Body of pancreas (tissue), 4 donors: ENCODE measurements around the gene GRP. TPM values are rescaled to one million over a fixed set of nuclear protein-coding genes. Genes with fewer than 3 reads are reported as not detected.

ENCODE experiments used
- ATAC-seq: fragments of 150-250 bp; one replicate; pipeline ENCODE4 v1.9.1; 2016
- DNase-seq, 4 donors: peaks; one replicate each; pipeline ENCODE4 v3.0.0-alpha.2; 2019
- H3K27ac ChIP-seq, 4 donors: fragments of 200-600 bp; sonication (generic); 1 replicate in 3 of 4; 2 replicates in 1 of 4; pipeline versions ENCODE4 v1.5.1 to v1.6.1; 2016 to 2019; ENCODE audit warnings: mild to moderate bottlenecking in 1 of 4, mixed read lengths in 1 of 4, moderate library complexity in 1 of 4
- H3K27me3 ChIP-seq, 2 donors: fragments of 200-600 bp; sonication (generic); one replicate each; pipeline ENCODE4 v1.6.0; 2016; ENCODE audit warnings: mild to moderate bottlenecking in 1 of 2
- H3K36me3 ChIP-seq, 2 donors: fragments of 200-600 bp; sonication (generic); replicated peaks in 1 of 2; 2 replicates each; pipeline ENCODE4 v1.5.1; 2016; ENCODE audit warnings: low read depth in 2 of 2; ENCODE audit not compliant: insufficient read depth in 1 of 2
- H3K4me1 ChIP-seq: fragments of 200-600 bp; sonication (generic); one replicate; pipeline ENCODE4 v1.6.0; 2016
- H3K4me3 ChIP-seq, 2 donors: fragments of 200-600 bp; sonication (generic); 1 replicate in 1 of 2; 2 replicates in 1 of 2; pipeline ENCODE4 v1.5.1; 2016 to 2019
- H3K9me3 ChIP-seq, 3 donors: fragments of 200-600 bp; sonication (generic); 1 replicate in 2 of 3; 2 replicates in 1 of 3; pipeline ENCODE4 v1.5.1; 2016
- CTCF ChIP-seq, 7 experiments: fragments of 450-650 bp in 4 of 7; fragments of 200-600 bp in 3 of 7; sonication (generic) in 3 of 7; IDR thresholded peaks; one replicate each; pipeline ENCODE4 v1.5.1; 2016 to 2019; ENCODE audit warnings: antibody characterized with exemption in 7 of 7
- POLR2A ChIP-seq, 3 donors: fragments of 450-650 bp; IDR thresholded peaks; one replicate each; pipeline ENCODE4 v1.6.1; 2016; ENCODE audit warnings: antibody characterized with exemption in 3 of 3, mild to moderate bottlenecking in 2 of 3
- WGBS, 2 donors: methylation state at CpG; one replicate each; pipeline ENCODE4 v1.1.5; 2017; 5-methylcytosine and 5-hydroxymethylcytosine counted together
- intact Hi-C: fragments of 100-400 bp; cut with DNase I; formaldehyde crosslinking; loops from one replicate; pipeline ENCODE4 v1.15.1; 2023
- total RNA-seq, 2 donors: library from RNA; depleted of rRNA; stranded (reverse); fragments of >200 nt; gene quantifications; one replicate each; pipeline ENCODE4 v1.1.0, GENCODE V29; 2016

The GRP gene
- total RNA-seq, 2 donors from 2014 or later: 5.2 TPM; not detected in 1

DNA sequence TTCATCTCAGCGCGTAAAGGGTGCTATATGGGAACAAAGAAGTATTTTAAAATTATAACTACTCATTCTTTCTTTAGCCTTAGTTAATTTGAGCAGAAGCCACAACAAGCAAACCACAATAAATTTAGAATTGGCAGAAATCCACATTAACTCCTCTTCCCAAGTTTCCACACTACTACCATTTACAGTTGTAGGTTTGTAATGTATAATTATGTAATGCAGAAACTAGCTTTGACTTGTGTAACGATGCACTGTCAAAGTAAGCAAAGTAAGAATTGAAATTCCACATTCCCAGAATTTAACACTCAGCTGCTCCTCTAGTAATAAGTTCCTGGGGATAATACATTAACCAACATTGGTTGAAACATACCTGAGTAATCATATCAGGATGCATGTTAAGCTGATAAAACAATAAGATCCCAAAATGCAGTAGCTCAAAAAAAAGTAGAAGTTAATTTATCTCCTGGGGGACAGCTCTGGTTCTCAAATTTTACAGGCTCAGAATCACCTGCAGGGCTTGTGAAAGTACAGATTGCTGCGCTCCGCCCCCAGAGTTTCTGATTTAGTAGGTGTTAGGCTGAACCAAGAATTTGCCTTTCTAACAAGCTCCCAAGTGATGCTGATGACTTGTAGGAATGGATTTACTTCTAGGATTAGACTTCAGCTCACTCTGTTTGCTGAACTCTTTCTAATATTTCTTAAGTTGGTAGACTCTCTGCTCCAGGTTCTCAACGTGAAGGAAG lies 9.9 kb downstream of the GRP start:
- WGBS, 2 donors: 72 to 73% methylated on average over 6 of the region's 6 CpGs
- no peaks in the 10 kb centered on the region for H3K4me1 ChIP-seq
- no peak overlapping the region for H3K4me3 ChIP-seq
- H3K27ac ChIP-seq: no peak overlapping the region
- H3K9me3 ChIP-seq: no peaks in the 10 kb centered on the region
- H3K27me3 ChIP-seq: no peaks in the 10 kb centered on the region
- intact Hi-C loops: no loop called here
- DNase-seq: no peak
- H3K36me3 ChIP-seq: no peaks in the 10 kb centered on the region
- no peak for ATAC-seq
- no peak for TF ChIP-seq POLR2A (IDR thresholded peaks at IDR 0.05)
- no peak for TF ChIP-seq CTCF (IDR thresholded peaks at IDR 0.05)

GRCh38 chr18:59231114-59231513 lies 11.2 kb downstream of the GRP start:
- WGBS, 2 donors: 70 to 77% methylated on average over 5 of the region's 5 CpGs
- ATAC-seq (no peak), DNase-seq (no peak)
- intact Hi-C loops: no loop called here
- no peak overlapping the region for H3K27ac ChIP-seq
- no peaks in the 10 kb centered on the region for H3K27me3 ChIP-seq
- no peak for TF ChIP-seq CTCF (IDR thresholded peaks at IDR 0.05)
- no peak for TF ChIP-seq POLR2A (IDR thresholded peaks at IDR 0.05)
- H3K36me3 ChIP-seq: no peaks in the 10 kb centered on the region
- no peak overlapping the region for H3K4me3 ChIP-seq
- no peaks in the 10 kb centered on the region for H3K4me1 ChIP-seq
- H3K9me3 ChIP-seq: no peaks in the 10 kb centered on the region

DNA sequence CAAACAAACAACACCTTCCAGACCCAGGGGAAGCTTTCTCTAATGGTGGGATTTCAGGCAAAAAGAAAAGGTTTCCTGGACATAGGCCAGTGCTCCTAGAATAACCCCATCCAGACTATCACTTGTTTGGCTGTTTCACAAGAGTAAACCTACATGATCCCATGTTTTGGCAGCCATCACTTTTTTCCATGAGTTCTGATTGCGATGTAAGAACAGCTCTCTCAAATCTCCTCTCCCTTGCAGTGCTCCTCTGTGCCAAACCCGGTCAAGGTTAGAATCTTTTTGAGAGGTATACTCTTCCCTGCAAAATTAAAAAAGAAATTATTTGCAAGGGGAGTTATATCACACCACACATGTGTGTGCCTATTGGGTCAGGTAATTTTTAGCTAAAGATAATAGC lies 11.9 kb downstream of the GRP start:
- TF ChIP-seq POLR2A (IDR thresholded peaks at IDR 0.05) (no peak), CTCF (IDR thresholded peaks at IDR 0.05) (no peak)
- Histone ChIP-seq H3K27me3 (no peaks in the 10 kb centered on the region), H3K36me3 (no peaks in the 10 kb centered on the region), H3K4me1 (no peaks in the 10 kb centered on the region), H3K9me3 (no peaks in the 10 kb centered on the region), H3K27ac (no peak overlapping the region), H3K4me3 (no peak overlapping the region)
- intact Hi-C loops: no loop called here
- DNase-seq: no peak
- WGBS, 2 donors: 33 to 37% methylated on average over 2 of the region's 2 CpGs
- ATAC-seq: no peak

GRCh38 chr18:59232309-59233016 lies 12.5 kb downstream of the GRP start:
- DNase-seq: no peak
- Histone ChIP-seq H3K4me3 (no peak overlapping the region), H3K36me3 (no peaks in the 10 kb centered on the region), H3K27ac (no peak overlapping the region), H3K9me3 (no peaks in the 10 kb centered on the region), H3K27me3 (no peaks in the 10 kb centered on the region), H3K4me1 (no peaks in the 10 kb centered on the region)
- WGBS, 2 donors: 67 to 71% methylated on average over 5 of the region's 5 CpGs
- TF ChIP-seq POLR2A (IDR thresholded peaks at IDR 0.05) (no peak), CTCF (IDR thresholded peaks at IDR 0.05) (no peak)
- intact Hi-C loops: no loop called here
- no peak for ATAC-seq
